Central memory CD8-positive, alpha-beta T cell (primary cell): ENCODE results near the gene DSCAML1.

ENCODE experiments used
- ATAC-seq: fragments of 150-1000 bp; cut with Tn5 transposase; replicated peaks from 2 replicates; pipeline ENCODE4 v1.10.0; 2022; ENCODE audit warnings: mild to moderate bottlenecking, moderate FRiP score, moderate number of reproducible peaks; ENCODE audit not compliant: poor library complexity, severe bottlenecking; ENCODE audit errors: extremely low read depth
- DNase-seq, 2 donors: peaks; one replicate each; pipeline ENCODE4 v3.0.0; 2021; ENCODE audit warnings: low spot score in 2 of 2
- H3K27ac Mint-ChIP-seq: one replicate; pipeline ENCODE4 v1.8.0; 2022; ENCODE audit warnings: low read depth, mild to moderate bottlenecking, moderate library complexity, mixed read lengths
- H3K27me3 Mint-ChIP-seq: one replicate; pipeline ENCODE4 v1.8.0; 2022; ENCODE audit warnings: mixed read lengths
- H3K36me3 Mint-ChIP-seq: one replicate; pipeline ENCODE4 v1.8.0; 2022; ENCODE audit warnings: mild to moderate bottlenecking, moderate library complexity, mixed read lengths; ENCODE audit not compliant: insufficient read depth
- H3K4me1 Mint-ChIP-seq: one replicate; pipeline ENCODE4 v1.8.0; 2022; ENCODE audit warnings: mixed read lengths
- H3K4me3 Mint-ChIP-seq: one replicate; pipeline ENCODE4 v1.8.0; 2022; ENCODE audit warnings: mild to moderate bottlenecking, moderate library complexity, mixed read lengths
- H3K9me3 Mint-ChIP-seq: one replicate; pipeline ENCODE4 v1.8.0; 2022; ENCODE audit warnings: mixed read lengths

The DSCAML1 gene

DNA sequence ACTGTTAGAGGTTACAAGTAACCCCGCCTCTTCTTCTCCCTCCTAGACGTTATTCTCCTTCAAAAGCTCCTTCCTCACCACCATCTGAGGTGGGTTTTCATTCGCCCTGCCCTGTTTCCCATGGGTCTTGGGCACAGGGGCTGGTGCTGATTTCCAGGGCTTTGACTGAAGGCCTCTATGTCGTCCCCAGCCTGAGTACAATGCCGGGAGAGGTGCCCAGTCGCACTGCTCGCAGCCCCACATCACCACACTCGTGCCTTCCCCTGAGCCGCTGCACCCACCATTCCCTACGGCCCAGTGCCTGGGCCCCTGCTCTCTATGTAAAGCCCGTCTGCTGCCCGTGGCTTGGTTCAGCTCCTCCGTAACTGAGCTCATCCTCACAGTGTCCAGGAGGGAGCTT lies 169.8 kb downstream of the DSCAML1 start:
- Mint-ChIP-seq H3K9me3 (no peaks in the 10 kb centered on the region), H3K27ac (no peak overlapping the region), H3K36me3 (no peaks in the 10 kb centered on the region), H3K4me1 (no peaks in the 10 kb centered on the region), H3K4me3 (no peak overlapping the region), H3K27me3 (peaks cover 51% of the 10 kb centered on the region)
- no peak for DNase-seq
- no peak for ATAC-seq

DNA sequence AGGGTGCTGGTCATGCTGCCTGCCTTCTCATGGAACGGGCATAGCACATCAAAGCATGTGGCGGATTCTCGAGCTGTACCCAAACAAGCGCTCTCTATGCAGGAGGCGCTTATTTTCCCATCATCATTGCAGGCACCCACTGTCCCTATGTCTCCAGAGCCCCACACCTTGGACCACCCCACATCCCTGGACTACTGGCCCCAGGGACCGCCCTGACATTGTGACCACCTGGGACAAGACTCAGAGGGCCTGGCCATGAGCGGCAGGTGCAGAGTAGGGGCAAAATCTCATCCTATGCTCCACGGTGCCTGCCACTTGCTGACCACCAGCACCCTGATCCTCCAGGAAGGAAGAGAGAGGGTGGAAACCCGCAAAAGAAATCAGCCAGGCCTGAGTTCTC lies 170.4 kb downstream of the DSCAML1 start:
- ATAC-seq = no peak
- Mint-ChIP-seq H3K4me1 (no peaks in the 10 kb centered on the region), H3K27me3 (peaks cover 51% of the 10 kb centered on the region), H3K9me3 (peaks cover 2% of the 10 kb centered on the region), H3K27ac (no peak overlapping the region), H3K4me3 (no peak overlapping the region), H3K36me3 (no peaks in the 10 kb centered on the region)
- no peak for DNase-seq

DNA sequence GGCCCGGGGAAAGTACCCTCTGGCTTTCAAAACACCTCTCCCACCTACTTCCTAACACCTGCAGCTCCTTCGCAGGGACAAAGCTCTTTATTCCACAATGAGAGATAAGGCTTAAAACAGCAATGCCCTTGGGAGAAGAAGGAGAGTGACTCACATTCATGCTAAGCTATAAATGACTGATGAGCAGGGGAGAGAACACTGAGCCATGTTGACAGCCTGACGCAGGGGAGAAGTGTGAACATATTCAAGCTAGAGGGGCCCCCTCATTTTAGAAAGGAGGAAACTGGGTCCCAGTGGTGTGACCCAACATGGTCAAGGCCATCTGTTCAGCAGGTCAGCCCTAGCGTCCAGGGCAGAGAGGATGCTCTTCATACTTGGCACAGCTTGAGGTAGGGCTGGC lies 171.8 kb downstream of the DSCAML1 start:
- Mint-ChIP-seq H3K27me3 (peaks cover 56% of the 10 kb centered on the region), H3K9me3 (peaks cover 8% of the 10 kb centered on the region), H3K4me1 (no peaks in the 10 kb centered on the region), H3K4me3 (no peak overlapping the region), H3K36me3 (no peaks in the 10 kb centered on the region), H3K27ac (no peak overlapping the region)
- DNase-seq = no peak
- no peak for ATAC-seq

DNA sequence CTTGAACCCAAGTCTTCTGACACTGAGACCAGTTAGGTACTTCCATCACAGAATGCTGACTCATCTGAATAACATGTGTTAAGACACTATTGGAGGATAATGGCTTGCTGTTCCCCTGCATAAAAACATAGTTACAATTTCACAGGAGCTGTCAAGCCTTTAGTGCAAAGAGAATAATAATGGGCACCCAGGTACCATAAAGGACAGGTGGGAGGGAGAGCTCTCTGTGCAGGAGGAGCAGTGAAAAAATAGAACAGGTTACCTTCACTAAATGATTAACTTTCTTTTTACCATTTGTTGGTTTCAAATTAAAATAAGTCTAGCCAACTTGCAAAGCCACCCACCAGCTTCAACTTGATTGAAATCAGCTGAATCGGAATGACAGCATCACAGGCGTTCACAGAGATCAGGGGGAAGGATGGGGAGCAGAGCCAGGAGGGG lies 173.2 kb downstream of the DSCAML1 start:
- no peak for ATAC-seq
- DNase-seq = no peak
- H3K36me3 Mint-ChIP-seq = no peaks in the 10 kb centered on the region

DNA sequence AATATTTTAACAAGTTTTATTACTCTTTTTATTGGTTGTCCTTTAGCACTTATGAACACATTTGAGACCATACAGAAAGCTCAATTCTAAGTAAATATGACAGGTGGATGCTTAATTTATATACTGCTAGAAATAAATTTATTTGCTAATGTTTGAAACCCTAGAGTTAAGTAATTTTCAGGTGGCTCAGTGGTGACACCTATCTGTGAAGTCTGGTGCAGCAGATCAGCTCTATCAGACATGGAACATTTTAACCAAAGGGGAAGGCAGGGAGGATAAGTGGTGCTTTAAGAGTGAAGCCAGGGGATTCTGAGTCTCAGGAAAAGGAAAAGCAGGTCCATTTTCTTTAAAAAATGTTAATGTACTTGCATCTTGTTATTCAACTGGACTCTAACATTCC lies 175.8 kb downstream of the DSCAML1 start:
- H3K36me3 Mint-ChIP-seq = no peaks in the 10 kb centered on the region
- H3K27me3 Mint-ChIP-seq = peaks cover 60% of the 10 kb centered on the region
- H3K27ac Mint-ChIP-seq = no peak overlapping the region
- DNase-seq = no peak
- H3K4me1 Mint-ChIP-seq = no peaks in the 10 kb centered on the region
- peaks cover 8% of the 10 kb centered on the region for H3K9me3 Mint-ChIP-seq
- no peak for ATAC-seq
- no peak overlapping the region for H3K4me3 Mint-ChIP-seq

More for the DNA sequence above, 173.2 kb downstream of the DSCAML1 start:
- H3K4me3 Mint-ChIP-seq = no peak overlapping the region
- no peak overlapping the region for H3K27ac Mint-ChIP-seq
- peaks cover 8% of the 10 kb centered on the region for H3K9me3 Mint-ChIP-seq
- peaks cover 66% of the 10 kb centered on the region for H3K27me3 Mint-ChIP-seq
- no peaks in the 10 kb centered on the region for H3K4me1 Mint-ChIP-seq

DNA sequence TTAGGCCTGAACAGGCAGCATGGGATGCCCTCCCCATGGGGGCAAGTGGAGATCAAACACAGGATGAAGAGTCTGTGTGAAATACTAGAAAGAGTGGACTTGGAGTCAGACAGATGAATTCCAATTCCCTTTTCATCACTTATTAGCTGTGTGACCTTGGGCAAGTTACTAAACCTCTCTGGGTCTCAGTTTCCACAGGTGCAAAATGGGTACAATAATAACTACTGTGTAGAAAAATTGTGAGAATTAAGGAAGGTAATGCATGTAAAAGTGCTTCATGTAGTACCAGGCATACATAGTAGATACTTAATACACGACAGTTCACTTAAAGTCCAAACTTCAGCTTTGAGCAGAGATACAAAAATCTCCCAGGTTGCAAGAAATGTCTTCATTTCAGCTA lies 176.4 kb downstream of the DSCAML1 start:
- Mint-ChIP-seq H3K4me3 (no peak overlapping the region), H3K27ac (no peak overlapping the region), H3K27me3 (peaks cover 58% of the 10 kb centered on the region), H3K9me3 (peaks cover 8% of the 10 kb centered on the region), H3K36me3 (no peaks in the 10 kb centered on the region), H3K4me1 (no peaks in the 10 kb centered on the region)
- DNase-seq = no peak
- ATAC-seq = no peak

DNA sequence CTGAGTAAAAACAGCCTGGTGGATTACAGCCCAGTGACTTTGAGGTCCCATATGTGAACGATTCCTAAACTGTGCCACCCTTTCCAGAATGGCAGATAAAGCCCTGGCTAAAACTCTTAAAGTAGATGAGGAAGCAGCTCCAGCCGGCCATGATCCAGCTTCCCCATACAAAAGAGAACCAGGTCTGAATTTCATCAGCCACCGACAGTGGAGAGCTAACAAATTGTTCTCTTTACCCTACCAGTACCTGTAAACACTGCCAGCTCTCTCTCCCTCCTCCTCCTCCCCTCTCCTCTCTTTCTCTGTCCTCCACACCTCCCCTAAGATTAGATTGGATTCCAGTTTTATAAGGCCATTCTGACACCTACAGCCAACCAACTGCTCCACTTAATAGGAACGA lies 176.9 kb downstream of the DSCAML1 start:
- Mint-ChIP-seq H3K27me3 (peaks cover 52% of the 10 kb centered on the region), H3K36me3 (no peaks in the 10 kb centered on the region), H3K4me3 (no peak overlapping the region), H3K9me3 (peaks cover 8% of the 10 kb centered on the region), H3K4me1 (no peaks in the 10 kb centered on the region), H3K27ac (no peak overlapping the region)
- DNase-seq = no peak
- no peak for ATAC-seq

DNA sequence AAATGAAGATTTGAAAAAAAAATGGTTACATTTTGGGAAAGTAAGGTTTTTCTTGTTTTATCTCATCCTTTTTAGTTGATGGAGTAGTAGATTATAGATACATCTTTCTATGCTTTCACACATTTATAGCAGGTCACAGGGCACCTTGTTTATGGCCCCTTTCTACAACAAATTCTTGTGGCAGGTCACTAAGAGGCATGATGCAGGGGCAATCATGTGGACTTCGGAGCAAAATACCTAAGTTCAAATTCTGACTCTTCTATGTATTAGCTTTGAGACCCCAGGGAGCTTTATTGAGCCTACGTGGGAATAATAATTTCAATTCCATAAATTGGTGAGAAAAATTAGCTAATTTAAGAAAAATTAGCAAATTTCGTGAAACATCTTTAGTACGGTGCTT lies 177.4 kb downstream of the DSCAML1 start:
- no peak for DNase-seq
- Mint-ChIP-seq H3K27ac (no peak overlapping the region), H3K4me3 (no peak overlapping the region), H3K9me3 (peaks cover 8% of the 10 kb centered on the region), H3K4me1 (no peaks in the 10 kb centered on the region), H3K27me3 (peaks cover 50% of the 10 kb centered on the region), H3K36me3 (no peaks in the 10 kb centered on the region)
- ATAC-seq = no peak

DNA sequence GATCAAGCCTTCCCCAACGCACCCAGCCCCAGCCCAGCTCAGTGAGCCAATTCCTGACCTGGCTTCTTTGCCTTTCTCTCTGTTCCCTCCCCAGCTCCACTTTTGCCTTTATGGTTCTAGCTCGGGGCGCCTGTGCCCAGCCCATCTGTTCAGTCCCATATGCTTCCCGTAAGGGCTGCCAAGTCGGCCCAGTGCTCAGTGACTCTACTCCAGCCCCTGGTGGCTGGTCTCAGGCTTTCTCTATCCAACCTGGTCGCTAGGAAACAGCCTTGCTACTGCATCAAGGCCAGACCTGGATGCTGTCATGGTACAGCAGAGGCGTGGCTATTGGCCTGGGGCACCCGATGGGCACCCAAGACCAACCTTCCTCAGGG lies 178.0 kb downstream of the DSCAML1 start:
- Mint-ChIP-seq H3K4me3 (no peak overlapping the region), H3K36me3 (no peaks in the 10 kb centered on the region), H3K27ac (no peak overlapping the region), H3K4me1 (no peaks in the 10 kb centered on the region), H3K9me3 (peaks cover 8% of the 10 kb centered on the region), H3K27me3 (peaks cover 50% of the 10 kb centered on the region)
- ATAC-seq = no peak
- no peak for DNase-seq

DNA sequence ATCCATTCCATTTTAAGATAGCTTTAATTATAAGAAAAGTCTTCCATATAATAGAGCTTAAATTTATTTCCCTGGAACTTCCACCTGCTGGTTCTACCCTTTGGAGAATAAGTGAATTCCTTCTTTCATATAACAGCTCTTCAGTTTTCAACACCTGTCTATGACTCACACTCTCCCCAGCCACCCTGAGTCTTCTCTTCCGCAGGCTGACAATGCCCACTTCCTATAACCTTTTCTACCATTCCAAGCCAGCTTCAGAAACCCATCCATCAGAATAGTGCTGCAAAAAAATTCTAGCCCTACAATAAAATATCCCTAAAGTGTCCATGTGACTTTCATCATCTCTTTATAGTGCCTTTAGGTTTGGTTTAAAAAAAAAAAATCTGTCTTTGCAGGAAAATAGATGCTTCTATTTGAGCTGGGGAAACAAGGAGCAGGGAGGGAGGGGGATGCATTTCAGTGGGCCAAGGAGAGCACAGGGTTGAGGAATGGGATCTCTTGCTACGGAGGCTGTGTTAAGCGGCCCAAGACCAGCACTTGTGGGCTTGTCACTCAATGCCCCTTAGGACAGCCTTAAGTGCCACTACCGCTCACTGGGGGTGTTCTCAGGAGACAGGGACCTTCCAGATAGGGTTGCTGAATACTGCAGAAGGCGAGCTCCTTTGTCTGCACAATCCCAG lies 178.6 kb downstream of the DSCAML1 start:
- peaks cover 46% of the 10 kb centered on the region for H3K27me3 Mint-ChIP-seq
- no peaks in the 10 kb centered on the region for H3K36me3 Mint-ChIP-seq
- H3K27ac Mint-ChIP-seq = no peak overlapping the region
- peaks cover 8% of the 10 kb centered on the region for H3K9me3 Mint-ChIP-seq
- no peak overlapping the region for H3K4me3 Mint-ChIP-seq
- DNase-seq = no peak
- ATAC-seq = no peak
- H3K4me1 Mint-ChIP-seq = no peaks in the 10 kb centered on the region

DNA sequence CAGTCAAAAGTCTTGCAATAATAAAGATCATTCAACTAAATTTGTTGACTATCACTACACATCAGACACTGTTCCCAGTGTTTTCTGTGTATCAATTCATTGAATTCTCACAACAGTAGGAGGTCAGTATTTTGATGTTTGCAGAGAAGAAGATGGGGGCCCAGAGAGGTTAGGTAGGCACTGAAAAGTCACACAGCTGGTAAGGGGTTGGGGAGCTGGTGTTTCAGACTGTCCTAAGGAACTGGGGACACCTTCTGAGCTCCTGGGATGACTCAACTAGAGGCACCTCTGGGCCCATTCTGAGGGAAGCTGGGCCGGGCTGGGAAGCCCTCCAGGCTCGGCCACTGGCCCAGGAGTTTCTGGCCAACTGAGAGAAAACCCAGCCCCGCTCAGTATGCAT lies 180.0 kb downstream of the DSCAML1 start:
- Mint-ChIP-seq H3K4me1 (no peaks in the 10 kb centered on the region), H3K4me3 (no peak overlapping the region), H3K27me3 (peaks cover 56% of the 10 kb centered on the region), H3K36me3 (no peaks in the 10 kb centered on the region), H3K9me3 (peaks cover 8% of the 10 kb centered on the region), H3K27ac (no peak overlapping the region)
- no peak for ATAC-seq
- no peak for DNase-seq

DNA sequence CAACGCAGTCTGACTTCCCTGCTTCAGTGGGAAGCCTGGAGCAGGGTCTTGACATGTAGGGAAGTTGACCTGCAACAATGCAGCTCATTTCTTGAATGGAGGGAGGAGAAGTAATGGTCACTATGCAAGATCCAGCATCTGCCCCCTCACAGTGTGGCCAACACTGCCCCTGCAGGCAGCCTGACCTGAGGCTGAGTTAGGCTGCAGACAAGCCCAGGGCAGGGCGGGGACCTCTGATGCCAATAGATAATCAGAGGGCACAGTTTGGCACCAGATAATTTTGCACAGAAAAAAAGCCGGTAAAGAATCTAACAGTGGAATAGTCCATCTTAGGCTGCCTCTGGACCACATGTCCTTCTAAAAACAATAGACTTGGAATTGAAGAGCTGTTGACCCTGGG lies 182.3 kb downstream of the DSCAML1 start:
- Mint-ChIP-seq H3K27ac (no peak overlapping the region), H3K9me3 (no peaks in the 10 kb centered on the region), H3K36me3 (no peaks in the 10 kb centered on the region), H3K4me3 (no peak overlapping the region), H3K4me1 (peaks cover 8% of the 10 kb centered on the region), H3K27me3 (peaks cover 68% of the 10 kb centered on the region)
- no peak for ATAC-seq
- no peak for DNase-seq

DNA sequence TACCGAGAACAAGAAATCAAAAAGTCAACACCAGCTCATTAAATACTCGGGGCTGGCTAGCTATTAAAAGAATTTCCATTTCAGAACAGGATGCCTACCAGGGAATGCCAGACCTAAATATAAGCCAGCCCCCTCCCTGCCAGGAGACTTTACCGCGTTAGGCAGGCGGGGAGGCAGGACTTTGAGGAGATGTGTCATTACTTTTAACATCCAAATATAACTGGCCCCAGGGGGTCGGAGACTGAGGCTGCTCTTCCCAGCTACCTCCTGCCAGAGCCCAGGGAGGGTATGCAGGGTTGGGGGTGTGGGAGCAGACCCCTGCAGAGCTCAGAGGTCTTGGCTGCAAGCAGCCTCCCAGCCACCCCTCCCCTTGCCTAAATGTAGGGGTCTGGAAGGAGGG lies 183.5 kb downstream of the DSCAML1 start:
- Mint-ChIP-seq H3K27me3 (peaks cover 58% of the 10 kb centered on the region), H3K27ac (no peak overlapping the region), H3K4me3 (no peak overlapping the region), H3K4me1 (peaks cover 8% of the 10 kb centered on the region), H3K36me3 (no peaks in the 10 kb centered on the region), H3K9me3 (no peaks in the 10 kb centered on the region)
- ATAC-seq (no peak), DNase-seq (no peak)
